Stimulated activated CD4-positive, alpha-beta T cell treated with anti-CD3 and anti-CD28 coated beads, Interleukin-12 subunit alpha, Interleukin-12 subunit beta, amount 100 ng/mL, for 24 hours (primary cell): ENCODE measurements around the gene P2RX2.

Experiments
- DNase-seq, 2 experiments: peaks; one replicate each; pipeline ENCODE4 v3.0.0-alpha.2; 2020; ENCODE audit warnings: low read depth in 2 of 2

Gene P2RX2

DNA sequence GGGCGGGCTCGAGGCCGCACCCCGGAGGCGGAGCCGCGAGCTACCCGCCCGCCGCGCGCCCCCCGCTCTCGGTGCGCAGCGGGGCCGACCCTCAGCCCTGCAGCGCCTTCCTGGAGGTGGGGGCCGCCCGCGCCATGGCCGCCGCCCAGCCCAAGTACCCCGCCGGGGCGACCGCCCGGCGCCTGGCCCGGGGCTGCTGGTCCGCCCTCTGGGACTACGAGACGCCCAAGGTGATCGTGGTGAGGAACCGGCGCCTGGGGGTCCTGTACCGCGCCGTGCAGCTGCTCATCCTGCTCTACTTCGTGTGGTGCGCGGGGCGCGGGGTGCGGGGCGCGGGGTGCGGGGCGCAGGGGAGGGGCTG is at the start of gene P2RX2:
P2RX2 (plus strand) TSS at position 94 of the 361 bp plus-strand sequence; CDS start at position 135, 41 bp downstream.
- DNase-seq = no peak

DNA sequence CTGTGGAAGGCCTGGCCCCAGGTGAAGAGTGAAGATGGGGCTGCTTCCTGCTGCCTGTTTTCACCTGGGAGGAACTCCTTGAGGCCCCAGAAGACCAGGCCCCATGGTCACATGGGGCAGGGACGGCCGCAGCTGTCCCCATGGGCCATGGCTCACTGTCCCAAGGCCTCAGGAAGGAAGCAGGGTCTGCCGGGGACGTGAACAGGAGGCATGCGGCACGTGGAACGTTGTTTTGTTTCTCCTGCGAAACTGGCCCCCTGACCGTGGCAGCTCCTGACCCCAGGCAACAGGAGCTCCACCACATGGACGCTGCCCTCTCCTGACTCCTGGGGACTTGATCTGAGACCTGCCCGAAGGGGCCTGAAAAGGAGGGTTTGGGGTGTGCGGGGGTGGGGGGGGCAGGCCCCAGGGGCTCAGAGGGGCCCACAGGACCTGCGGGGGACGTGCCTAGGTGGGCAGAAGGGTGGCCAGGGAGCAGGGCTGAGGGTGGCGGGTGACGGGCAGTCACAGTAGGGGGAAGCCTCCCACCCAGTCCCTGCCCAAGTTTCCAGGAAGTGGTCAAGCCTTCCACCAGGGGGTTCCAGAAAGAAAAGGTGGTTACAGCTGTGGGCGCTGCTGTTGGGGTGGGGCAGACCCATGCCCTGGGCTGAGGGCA is 49.6 kb upstream of the P2RX2 start:
- no peak for DNase-seq

DNA sequence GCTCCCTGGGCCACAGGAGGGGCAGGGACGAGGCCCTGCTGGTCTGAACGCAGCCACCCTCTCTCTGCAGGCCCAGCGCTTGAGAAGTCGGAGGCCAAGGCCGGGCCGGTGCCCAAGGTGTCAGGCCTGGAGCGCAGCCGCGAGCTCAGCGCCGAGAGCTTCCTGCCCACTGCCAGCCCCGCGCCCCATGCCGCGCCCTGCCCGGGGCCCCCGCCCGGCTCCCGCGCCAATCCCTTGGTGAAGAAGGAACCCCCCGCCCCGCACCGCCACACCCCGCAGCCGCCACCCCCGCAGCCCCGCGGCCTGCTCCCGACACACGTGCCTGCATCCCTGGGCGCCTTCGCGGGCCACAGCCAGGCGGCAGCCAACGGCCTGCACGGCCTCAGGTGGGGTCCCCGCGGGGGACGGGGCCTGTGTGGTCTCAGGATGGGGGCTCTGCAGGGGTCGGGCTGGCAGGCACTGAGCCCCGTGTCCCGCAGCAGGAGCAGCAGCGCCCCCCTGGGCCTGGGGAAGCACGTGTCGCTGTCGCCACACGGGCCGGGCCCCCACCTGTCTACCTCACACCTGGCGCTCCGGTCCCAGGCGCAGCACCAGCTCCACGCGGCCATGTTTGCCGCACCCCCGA is 48.6 kb upstream of the P2RX2 start:
- DNase-seq = no peak

DNA sequence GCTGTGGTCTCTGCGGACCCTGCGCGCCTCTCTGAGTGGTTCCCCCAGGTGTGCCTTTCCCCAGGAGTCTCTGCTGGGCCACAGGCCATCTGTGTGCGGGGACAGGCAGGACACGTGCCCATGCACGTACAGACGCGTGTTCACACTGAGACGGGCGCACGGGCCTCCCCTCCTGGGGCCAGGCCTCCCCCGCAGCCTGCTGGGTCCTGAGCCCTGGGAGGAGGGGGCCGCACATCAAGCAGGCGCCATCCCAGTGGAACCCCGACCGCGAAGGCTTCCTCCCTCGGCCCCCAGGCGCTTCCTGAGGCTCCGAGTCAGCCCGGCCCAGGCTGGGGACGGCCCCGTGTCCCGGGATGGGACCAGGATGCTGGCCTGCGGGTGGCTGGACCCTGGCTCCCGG is 47.9 kb upstream of the P2RX2 start:
- DNase-seq = no peak

DNA sequence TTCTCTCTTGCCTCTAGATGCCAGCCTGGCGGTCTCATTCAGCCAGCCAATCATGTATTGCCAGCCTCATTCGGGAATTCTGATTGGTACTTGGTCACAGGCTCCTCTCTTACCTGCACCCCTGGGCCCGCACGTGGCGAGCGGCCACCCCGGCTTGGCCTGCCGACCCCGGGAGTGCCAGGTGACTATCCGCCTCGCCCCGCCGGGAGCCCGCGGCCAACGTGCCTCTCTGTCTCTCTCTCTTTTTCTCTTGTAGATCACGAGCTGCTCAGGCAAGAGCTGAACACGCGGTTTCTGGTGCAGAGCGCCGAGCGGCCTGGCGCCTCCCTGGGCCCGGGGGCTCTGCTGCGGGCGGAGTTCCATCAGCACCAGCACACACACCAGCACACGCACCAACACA is 47.5 kb upstream of the P2RX2 start:
- no peak for DNase-seq

DNA sequence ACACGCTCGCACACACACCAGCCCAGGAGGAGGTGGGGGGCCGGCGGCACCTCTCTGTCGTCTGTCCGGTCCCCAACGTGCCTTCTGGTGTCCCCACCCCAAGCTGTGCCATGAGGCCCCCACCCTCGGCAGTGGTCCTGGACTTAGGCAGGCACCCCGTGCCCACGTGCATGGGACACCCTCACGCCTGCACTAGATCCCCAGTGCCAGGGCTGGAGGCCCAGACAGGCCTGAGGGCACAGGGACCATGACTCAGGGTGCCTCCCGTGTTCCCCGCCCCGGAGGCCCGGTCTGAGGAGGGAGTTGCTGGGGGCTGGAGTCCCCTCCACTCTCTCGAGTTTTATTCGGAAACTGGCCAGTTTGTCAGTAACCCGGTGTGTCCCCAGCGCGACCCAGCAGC is 47.0 kb upstream of the P2RX2 start:
- DNase-seq = no peak

DNA sequence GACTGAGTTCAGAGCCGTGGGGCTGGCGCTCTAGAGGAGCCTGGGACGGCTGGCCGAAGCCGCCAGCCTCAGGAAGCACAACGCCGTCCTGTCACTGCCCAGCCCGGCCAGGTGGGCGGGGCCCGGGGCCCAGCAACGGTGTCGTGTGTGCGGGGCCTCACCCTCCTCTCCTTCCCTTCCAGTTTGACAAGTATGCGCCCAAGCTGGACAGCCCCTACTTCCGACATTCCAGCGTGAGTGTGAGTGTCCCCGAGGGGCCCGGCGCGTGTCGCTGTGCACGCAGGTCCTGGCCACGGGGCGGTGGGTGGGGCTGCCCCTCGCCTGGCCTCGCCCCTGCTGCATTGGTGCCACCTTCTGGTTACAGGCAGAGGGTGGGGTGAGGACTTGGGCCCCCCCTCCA is 46.5 kb upstream of the P2RX2 start:
- no peak for DNase-seq

DNA sequence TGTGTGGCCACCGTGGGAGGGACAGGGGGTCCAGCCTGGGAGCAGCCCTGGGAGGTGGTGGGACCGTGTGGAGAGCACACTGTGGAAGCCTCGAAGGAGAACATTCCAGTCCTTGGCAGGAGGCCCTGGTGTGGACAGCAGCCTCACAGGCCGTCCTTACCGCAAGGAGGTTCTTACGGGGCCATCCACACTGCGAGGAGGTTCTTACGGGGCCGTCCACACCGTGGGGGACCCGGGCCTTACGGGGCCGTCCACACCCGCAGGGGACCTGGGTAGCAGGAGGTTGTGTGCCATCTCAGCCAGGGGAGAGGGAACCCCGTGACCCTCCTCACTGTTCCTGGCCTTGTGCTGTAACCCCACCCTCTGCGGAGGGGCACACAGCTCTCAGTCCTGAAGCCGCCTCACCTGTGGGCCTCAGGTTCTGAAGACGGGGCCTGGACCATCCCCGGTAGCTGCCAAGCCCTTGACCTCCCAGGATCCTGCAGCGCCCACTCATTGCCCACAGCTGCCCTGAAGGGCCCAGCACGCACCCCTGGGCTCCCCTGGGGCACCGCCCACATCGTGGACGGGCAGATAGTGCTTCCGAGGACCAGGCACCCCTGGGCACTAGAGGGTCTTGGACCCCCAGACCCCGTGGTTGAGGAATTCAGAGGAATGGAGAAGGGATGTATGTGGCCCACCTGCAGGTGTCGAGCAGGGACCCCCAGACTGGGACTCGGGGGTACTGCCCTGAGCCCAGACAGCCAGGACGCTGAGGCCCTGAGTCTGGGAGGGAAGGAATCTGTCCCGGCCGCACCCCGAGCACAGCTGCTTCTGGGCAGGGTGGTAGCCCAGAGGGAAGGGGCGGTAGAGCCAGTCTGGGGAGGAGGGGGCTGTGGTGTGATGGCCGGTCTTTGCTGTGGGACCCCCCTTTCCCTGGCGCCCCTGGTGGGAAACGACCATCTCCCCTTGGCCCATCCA is 45.5 kb upstream of the P2RX2 start:
- no peak for DNase-seq

DNA sequence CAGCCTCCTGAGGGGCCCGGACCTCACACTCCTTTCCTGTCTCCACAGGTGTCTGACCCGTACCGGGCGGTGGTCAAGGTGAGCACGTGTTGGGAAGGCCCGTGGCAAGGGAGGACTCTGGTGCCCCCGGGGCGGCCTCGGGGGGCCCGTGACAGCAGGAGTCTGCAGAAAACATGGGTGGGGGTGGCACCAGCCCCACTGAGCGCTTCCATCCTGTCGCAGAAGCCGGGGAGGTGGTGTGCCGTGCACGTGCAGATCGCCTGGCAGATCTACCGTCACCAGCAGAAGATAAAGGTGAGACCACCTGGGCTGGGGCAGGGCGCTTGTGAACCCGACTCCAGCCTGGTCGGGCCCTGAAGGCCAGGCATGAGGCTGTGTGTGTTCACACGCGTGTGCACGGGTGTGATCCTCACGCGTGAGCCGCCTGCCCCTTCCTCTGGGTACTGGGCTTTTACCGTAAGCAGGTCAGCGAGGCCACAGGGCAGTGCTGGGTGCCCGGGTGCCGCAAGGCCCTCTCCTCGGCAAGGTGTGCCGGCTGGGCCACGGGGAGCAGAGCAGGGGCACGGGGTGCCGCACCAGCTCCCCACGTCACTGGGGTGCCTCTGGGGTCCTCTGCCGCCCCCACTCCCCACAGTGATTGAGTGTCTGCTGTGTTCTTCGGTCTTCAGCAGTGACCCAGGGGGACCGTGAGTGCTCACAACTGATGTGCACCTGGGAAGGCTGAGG is 44.1 kb upstream of the P2RX2 start:
- DNase-seq = no peak

DNA sequence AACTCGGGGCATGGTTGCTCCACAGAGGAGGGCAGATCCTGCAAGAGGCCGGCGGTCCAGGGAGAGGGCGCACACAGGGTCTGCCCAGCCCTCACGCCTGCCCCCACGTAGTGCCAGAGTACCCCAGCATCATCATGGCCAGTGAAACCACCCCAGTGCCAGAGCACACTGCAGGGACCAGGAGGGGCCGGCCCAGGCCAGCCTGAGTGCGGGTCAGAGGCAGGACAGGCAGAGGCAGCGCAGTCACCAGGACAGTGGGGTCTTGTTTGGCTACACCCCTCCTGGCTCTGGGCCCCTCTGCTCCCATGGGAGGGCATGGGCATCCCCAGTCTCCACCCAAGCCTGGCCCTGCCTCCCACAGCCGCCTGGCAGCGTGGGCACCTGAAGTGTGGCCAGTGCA is 42.9 kb upstream of the P2RX2 start:
- DNase-seq = no peak

DNA sequence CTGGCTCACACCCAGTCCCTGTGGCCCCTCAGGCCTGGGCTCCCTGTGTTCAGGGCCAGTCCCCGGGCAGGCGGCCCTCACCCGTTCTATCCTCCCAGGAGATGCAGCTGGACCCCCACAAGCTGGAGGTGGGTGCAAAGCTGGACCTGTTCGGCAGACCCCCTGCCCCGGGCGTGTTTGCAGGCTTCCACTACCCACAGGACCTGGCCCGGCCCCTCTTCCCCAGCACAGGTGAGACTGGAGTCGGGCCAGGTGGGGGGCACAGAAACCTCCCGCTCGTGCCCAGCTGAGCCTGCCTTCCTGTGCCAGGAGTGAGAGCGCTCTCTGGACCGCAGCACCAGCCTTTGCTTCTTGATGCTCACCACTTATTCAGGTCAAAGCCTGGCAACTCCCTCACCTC is 41.9 kb upstream of the P2RX2 start:
- no peak for DNase-seq

DNA sequence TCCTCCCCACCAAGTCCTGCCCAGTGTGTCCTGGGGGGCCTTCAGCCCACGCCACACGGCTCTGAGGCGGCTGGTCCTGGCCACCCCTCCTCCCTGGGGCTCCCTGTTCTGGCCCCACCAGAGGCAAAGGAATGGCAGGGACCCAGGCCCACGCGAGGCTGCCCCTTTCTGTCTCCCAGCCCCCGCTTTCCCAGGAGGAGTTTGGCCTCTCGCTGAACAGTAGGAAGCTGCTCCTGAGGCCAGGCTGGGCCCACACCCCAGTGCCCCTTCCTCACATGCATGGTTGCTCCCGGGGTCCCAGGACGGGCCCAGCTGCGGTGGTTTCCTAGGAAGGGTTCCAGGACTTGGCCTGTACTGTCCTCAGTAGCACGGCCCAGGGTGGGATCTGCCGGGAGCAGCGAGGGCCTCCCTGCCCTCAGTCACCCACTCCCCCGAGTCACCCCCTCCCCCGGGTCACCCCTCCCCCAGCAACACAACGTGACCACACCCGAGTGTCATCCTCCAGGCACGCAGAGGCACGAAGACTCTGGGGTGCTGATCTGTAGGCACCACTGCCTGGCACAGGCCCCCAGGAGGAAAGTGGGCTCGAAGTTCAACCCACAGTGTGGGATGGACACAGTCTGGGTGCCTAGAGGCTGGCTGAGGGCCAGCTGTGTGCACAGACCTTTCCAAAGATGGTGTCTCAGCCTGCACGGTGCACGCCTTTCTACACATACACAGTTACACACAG is 41.2 kb upstream of the P2RX2 start:
- DNase-seq = no peak

DNA sequence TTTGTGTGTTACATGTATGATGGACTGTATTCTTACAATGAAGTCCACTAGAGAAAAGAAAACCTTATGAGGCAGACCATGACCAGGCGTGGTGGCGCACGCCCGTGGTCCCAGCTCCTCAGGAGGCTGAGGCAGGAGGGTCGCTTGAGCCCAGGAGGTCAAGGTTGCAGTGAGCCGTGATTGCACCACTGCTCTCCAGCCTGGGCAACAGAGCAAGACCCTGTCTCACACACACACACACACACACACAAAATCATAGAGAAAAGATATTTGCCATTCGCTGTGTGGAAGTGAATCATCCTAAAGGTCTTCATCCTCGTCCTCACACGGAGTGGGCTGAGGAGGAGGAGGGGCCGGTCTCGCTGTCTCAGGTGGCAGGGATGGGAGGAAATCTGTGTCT is 40.5 kb upstream of the P2RX2 start:
- DNase-seq = no peak

DNA sequence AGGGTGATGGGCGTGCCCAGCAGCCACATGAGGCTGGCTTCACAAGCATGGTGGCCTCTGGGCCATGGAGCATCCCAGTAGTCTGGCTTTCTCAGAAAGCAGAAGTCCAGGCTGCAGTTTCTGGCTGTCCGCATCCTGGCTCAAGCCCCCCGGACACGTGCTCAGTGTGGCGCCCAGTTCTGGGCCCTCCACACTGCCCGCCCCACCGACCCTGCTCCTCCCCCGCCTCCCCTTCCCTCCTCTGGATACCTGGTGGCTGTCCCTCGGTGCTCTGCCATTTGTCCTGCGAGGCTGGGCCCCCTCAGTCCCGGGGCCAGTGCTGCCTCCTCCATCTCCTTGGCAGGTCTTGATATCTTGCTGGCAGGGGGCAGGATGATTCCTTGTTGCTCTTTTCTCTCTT is 39.8 kb upstream of the P2RX2 start:
- DNase-seq = no peak

DNA sequence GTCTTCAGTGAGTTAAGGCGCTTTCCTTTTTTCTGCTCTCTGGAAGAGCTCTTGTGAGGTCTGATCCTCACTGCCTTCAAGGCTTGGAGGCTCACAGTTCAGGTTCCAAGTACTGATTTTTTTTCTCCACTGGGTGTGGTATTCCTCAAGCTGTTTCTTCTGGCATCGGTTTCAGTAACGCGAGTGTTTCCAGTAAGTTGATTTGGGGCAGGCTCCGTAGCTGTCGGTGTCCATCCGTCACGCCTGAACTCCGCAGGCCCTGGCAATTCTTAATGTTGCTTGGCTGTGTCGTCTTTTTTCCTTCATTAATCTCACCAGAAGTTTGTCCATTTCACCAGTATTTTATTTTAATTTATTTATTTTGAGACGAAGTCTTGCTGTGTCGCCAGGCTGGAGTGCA is 38.8 kb upstream of the P2RX2 start:
- no peak for DNase-seq

DNA sequence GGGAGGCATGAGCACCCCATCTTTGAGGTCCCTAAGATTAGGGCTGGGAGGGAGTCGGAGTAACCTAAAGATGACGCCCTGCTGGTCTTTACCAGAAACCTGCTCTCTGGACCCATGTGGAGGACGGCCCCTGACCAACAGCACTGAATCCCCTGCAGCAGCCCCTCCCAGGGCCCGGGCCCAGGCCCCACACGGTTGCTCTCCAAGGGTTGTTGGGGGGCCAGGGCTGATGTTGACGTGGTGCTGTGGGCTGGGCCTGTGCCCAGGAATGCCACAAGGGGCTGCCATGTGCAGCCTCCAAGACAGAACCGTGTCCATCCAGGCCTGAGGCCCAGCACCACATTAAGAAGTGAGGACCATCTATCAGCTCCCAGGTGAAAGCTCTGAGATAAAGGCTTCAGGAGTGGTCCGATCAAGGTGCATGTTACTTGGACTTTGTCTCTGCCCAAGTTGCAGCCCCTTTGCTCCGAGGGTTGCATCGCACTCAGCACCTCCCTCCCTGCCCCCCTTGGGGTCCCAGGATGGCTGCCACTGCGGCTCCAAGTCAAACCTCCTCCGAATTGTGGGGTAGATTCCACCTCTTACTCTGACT is 37.8 kb upstream of the P2RX2 start:
- DNase-seq = no peak

DNA sequence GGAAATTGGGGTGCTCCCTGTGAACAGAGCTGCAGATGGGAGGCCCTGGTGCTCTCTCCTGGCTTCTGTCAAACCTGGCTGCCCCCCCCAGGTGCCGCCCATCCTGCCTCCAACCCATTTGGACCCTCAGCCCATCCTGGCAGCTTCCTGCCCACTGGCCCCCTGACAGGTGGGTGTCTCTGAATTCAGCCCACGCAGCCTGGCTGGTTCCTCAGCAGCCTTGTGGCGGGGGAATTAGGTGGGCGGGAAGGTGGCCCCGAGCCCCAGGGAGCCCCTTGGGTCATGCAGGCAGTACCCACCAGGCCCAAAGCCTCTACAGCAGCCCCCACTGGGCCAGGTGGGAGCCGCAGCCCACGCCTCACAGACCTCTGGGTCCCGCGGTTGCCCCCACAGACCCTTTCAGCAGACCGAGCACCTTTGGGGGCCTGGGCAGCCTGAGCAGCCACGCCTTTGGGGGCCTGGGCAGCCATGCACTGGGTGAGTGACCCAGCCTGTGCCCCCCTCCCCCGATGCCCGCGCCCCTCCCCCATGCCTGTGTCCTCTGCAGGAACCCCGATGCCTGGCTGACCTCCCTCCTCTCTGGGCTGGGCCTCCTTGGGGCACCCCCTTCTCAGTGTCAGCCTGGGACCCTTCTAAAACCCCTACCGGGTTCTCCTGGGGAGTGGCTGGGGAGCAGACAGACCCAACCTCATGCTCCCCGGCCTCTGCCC is 37.1 kb upstream of the P2RX2 start:
- DNase-seq = no peak

DNA sequence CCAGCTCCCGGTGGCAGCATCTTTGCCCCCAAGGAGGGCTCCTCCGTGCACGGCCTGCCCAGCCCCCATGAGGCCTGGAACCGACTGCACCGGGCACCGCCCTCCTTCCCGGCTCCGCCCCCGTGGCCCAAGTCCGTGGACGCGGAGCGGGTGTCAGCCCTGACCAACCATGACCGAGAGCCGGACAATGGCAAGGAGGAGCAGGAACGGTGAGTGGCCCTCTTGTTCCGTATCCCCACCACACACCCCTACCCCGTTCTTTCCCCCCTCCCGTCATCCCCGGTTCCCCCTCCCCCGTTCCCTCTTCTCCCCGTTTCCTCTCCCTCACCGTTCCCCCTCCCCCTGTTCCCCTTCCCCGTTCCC is 36.5 kb upstream of the P2RX2 start:
- DNase-seq = no peak

DNA sequence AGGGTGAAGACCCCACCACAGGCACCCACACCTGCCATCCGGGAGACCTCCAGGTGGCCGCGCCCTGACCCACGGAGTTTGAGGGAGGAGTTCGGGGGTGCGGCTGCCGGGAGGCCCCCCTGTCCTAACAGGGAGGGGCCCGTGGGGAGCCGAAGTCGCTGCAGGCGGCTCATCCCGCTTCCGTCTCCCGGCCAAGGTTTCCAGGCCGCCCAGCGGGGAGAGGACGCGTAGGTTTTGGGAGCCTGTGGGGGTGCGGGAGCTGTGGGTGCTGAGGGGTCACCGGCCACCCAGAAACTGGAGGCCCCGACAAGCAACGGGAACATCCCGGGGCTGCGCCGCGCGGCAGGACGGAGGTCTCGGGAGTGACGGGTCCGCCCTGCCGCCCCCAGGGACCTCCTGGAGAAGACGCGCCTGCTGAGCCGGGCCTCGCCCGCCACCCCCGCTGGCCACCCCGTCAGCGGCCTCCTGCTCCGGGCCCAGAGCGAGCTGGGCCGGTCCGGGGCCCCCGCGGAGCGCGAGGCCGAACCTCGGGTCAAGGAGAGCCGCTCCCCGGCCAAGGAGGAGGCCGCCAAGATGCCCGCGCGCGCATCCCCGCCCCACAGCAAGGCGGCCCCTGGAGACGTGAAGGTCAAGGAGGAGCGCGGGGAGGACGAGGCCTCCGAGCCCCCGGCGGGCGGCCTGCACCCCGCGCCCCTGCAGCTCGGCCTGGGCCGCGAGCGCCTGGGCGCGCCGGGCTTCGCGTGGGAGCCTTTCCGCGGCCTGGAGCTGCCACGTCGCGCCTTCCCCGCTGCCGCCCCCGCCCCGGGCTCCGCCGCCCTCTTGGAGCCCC is 35.8 kb upstream of the P2RX2 start:
- no peak for DNase-seq

DNA sequence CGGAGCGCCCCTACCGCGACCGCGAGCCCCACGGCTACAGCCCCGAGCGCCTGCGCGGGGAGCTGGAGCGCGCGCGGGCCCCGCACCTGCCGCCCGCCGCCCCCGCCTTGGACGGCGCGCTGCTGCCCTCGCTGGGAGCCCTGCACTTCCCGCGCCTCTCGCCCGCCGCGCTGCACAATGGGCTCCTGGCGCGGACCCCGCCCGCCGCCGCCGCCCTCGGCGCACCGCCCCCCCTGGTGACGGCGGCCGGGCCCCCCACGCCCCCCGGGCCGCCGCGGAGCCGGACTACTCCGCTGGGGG is 35.2 kb upstream of the P2RX2 start:
- DNase-seq = no peak
